Subcutaneous adipose tissue (tissue), 4 donors: ENCODE data around the gene PPARG. TPM values are rescaled to one million over a fixed set of nuclear protein-coding genes. Genes with fewer than 3 reads are reported as not detected.

Experiments
- CTCF ChIP-seq: fragments of 450-650 bp; IDR thresholded peaks from one replicate; pipeline ENCODE4 v1.5.1; 2016; ENCODE audit warnings: low read depth, mild to moderate bottlenecking, control low read depth, antibody characterized with exemption, moderate library complexity
- small RNA-seq: library from RNA; depleted of rRNA; stranded (forward); fragments of <200 nt; gene quantifications from one replicate; pipeline ENCODE3, GENCODE V24; 2016
- total RNA-seq, 4 donors: library from RNA; depleted of rRNA; stranded (reverse); fragments of >200 nt; gene quantifications; one replicate each; pipeline ENCODE4 v1.1.0, GENCODE V29; 2016

PPARG gene
- total RNA-seq, 4 donors from 2014 or later, result 223 to 357 (median 337) TPM

DNA sequence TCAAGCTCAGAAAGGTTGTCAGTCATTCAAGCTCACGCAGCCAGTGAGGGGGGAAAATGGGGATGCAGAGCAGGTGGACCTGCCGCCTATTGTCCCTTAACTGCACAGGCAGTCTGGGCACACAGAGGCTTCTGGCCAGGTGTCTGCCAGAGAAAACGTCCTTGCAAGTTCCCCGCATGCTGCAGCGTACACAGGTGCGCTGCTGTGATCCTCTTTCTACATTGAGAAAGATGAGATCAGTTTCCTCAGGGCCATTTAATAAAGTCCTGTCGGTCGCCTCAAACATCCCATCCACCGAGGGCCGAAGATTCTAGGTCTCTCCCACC is 195.0 kb downstream of the PPARG start:
- TF ChIP-seq CTCF, result no peak

Small RNA genes lying within 50 kb of the gene (small RNA-seq; reads per million reads assigned to genes)
- gene AC091492.1, result not detected

Other genes starting within 250 kb of the PPARG start
- gene TIMP4, start 130.2 kb upstream of the PPARG start, total RNA-seq, result 100 to 1,000 TPM in 3 of 4 donors, 10 to 100 TPM in 1; 97.2 to 362 (median 213) TPM
- 10 to 100 TPM; 11.4 to 26.0 (median 15.1) TPM for gene TSEN2, start 195.4 kb downstream of the PPARG start, total RNA-seq